Muscle of back (tissue), 11 donors: ENCODE data around the gene ADAMTS2. TPM values are rescaled to one million over a fixed set of nuclear protein-coding genes. Genes with fewer than 3 reads are reported as not detected.
A peak's percentile ranks its signal among the peaks of the same experiment; 100 is the strongest.

ENCODE experiments used
- DNase-seq, 3 donors: peaks; one replicate each; pipeline versions ENCODE4 v3.0.0 to v3.0.0-alpha.2; 2013
- polyA plus RNA-seq, 10 donors: library from polyadenylated mRNA; unstranded; fragments of 120-200 nt; gene quantifications; one replicate each; pipeline ENCODE4 v1.2.1, GENCODE V29; 2013; ENCODE audit not compliant: insufficient read length in 10 of 10

ADAMTS2 gene
- polyA plus RNA-seq, 10 donors = 26.0 to 52.8 (median 42.1) TPM

DNA sequence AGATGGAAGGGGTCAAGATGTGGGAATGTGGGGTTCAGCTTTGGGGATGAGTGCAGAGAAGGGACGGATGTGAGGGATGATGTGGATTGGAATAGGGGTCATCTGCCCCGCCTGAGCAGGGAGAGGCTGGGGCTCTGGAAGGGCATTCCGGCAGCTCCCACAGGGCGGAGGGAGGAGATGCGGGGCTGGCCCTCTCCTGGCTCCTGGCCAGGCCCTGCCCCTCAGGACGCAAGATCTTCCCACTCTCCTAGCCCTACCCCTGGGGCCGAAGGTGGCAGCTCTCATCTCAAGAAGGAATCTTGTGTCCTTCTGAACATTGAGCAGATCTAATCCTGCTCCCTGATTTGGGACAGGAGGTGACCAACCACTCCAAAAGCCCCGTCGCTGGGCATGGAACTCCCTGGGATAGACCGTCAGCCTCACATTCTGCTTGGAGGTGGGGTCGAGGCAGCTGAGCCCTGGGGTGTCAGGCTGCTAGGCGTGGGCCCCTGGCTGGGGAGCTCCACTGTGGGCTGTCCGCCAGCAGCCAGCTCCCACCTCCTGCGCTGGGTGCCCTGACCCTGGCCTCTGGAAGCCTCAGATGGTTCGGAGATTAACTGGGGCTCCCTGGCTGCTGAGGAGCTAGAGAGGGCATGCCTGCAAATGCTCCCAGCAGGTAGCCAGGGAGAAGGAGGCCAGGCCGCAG is 159.9 kb downstream of the ADAMTS2 start:
- no peak for DNase-seq

DNA sequence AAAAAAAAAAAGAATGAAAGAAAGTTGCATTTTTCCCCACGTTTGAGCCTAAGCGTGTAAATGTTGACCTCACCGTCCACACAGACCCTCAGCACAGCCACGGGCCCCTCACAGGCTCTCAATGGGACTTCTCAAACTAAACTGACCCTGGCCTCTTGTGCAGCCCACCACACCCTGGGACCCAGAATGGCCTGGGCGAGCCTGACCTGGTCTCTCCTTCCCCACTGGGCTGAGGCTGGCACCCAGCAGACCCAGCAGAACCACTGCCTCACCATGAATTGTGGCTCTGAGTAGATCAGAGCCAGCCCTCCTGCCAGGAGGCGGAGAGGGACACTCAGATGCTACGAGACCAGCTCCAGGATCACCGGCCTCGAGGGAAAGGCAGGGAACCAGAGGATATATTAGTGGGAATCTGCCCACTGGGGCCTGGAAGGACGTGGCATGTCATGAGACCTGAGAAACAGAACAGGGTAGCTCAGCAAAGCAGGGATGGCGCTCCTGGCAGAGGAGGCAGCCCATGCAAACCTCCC is 160.7 kb downstream of the ADAMTS2 start:
- DNase-seq = no peak

DNA sequence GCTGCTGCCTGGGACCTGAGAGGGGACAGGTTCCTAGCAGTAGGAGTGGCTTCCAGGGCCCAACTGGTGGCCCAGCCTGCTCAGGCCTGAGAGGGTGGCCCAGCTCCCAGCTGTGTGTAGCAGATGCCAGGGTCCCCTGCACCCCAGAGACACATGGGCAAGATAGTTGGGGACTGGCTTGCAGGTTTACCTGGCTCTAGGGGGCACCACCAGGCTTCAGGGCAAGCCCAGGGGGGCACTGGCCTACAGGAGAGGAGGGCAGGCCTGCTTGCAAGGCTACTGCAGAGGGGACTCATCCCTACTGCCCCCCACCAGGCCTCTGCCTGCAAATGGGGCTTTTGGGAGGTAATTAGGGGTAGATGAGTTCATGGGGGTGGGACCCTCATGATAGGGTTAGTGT is 161.8 kb downstream of the ADAMTS2 start:
- no peak for DNase-seq

DNA sequence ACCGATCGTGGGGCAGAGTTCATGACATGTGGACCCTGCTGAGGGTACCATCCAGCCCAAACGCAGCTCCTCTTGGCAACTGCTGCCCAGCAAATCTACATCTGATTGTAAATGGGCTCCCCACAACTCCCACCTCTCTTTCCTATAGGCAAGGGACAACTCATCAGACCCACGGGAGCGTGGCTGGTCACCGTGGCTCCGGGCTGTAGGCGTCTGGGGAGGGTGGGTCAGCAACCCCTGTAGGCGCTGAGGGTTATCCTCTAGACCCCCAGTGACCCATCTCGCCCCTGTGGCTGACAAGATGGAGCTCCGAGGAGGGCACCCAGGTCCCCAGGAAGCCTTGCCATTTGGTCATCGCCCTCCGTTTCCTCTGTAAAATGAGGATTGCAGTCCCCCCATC is 162.7 kb downstream of the ADAMTS2 start:
- DNase-seq = no peak

DNA sequence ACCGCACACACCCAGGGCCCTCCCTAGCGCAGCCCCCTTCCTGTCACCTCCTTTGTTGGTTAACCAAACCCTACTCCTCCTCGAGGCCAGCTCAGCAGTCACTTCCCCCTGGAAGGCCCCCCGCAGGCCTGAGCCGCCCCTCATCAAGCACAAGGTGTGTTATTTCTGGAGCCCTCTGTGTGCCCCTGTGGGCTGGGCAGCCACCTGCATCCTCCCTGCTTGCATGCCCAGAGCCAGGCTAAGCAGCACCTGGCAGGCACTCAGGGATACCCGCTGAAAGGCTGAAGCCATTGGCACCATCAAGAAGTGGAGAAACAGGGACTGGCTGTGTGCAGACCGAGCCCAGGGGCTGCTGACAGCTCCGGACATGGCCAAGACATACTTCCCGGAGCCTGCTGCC is 163.3 kb downstream of the ADAMTS2 start:
- no peak for DNase-seq

GRCh38 chr5:179180921-179181645 is 164.2 kb downstream of the ADAMTS2 start:
- DNase-seq = no peak

DNA sequence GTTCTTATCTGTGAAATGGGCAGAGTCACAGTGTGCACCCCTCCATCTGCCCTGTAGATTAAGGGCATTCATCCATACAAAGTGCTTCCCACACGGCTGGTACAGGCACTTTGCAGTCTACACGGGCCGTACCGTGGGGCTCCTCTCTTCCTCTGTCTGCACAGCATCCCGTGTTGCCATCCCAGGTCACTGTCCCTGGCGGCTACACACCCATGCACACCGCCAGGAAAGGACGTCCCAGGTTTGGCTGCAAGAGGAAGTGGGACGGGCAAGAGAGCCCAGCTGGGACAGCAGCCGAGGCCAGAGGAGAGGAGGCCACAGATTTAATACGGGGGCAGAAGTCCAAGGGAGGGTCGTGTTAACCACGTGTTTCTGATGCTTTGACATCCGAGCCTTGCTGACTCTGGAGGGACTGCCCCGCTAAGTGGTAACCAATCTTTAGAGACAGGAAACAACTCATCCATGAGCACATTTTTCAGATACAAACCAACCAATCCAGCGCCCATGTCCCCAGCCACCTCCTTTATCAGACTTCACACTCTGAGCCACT is 165.1 kb downstream of the ADAMTS2 start:
- no peak for DNase-seq

DNA sequence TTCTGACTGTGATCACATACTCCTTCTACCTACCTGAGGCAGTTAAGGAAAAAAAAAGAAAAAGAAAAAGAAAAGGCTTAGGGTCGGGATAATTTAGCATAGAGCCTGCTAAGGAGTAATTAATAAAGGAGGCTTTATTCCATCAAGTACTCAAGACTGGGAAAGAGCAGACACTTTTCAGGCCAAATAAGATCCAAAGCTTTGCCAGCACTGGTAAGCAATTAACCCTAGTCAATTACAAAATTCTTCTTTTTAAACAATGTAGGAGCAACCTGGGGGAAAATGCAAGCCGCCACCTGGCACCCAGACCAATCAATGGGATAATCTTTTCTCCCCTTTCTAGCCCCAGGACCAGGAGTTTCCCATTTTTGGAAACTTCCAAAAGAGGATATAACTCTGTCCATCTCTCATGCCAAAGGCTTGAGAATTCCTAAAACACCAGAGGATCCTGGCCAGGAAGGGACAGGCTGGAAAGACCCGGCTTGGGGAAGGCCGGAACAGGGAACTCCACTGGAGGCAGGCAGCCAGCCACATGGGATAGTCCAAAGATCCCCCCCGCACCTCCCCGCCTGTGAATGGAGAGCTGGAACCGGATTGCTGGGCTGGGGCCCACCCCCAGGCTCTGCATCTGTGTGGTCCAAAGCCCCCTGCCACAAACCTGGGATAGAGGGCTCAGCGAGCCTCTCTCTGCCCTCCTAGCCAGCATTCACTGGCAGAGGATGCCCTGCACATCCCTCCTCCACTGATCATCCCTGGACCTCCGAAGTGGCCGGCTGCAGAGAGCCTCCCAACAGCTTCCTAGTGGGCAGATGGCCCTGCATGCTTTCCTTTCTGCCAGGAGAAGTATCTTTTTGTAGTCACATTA is 167.3 kb downstream of the ADAMTS2 start:
- DNase-seq = no peak

DNA sequence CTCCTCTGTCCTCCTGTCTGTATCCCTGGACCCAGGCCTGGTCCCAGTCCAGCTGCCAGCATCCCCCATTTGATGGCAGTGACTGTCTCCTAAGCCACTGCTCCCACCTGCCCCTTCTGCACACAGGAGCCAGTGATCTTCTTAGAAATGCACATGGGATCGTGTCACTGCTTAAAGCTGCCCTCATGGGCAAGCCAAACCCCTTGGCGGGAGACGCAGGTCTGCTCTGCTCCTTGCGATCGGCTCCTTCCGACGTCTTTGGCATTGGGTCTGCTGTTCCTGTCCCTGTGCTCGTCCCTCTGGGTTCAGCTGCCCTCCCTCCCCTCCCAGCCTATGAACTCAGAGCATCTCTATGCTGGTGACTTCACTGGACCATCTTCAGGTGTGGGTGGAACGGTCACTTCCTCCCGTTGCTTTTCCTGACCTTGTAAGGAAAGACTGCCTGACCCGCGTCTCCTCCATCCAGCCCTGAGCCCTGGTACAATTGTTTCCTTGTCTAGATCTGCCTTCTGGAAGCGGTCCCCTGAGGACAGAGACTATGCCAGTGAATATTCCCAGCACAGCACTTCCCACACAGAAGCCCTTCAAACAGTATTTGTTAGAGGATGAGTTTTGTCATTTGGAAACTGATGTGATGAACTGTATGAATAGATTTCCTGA is 168.6 kb downstream of the ADAMTS2 start:
- DNase-seq = no peak

GRCh38 chr5:179176166-179176565 is 169.1 kb downstream of the ADAMTS2 start:
- no peak for DNase-seq

GRCh38 chr5:179171816-179172745 is 173.2 kb downstream of the ADAMTS2 start:
- no peak for DNase-seq

GRCh38 chr5:179171251-179171815 is 173.9 kb downstream of the ADAMTS2 start:
- no peak for DNase-seq

- DNase-seq = peak in 1 of 3 donors; percentile 52
These were observed 174.7 kb downstream of the ADAMTS2 start for GRCh38 chr5:179170606-179171005.

DNA sequence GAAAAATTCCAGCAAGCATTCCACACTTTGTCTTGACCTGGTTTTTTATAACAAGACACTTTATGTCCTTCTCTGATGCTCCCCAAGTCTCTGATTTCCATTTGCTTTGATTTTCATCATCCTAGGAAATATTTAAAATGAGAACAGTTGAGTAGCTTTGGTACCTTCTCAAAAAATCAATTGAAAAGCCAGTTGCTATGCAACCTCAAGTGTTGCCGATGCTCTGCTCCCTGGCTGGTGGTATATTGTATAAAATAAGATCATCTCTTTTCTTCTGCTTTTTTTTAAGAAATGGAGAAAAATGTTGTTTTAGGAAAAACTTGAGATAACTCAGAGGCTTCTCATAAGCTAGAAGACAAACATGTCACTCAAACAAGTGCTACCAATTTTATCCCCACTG is 175.4 kb downstream of the ADAMTS2 start:
- no peak for DNase-seq

DNA sequence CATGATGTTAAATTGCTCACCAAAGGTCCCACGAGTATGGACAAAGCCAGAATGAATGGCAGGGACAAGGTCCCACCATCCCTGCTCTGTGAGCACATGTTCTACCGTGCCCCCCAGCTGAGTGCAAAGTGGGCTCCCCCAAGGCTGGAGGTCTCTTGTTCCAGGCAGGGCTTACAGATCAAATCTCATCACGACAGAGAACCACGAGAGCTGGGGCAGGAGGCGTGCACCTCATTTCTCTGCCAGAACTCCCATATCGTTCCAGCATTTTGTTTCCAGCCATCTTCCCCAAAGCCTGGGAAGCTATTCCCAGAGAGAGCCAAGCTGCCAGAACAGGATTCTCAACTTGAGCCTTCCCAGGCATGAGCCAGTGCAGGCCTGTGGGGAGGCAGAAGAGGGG is 176.6 kb downstream of the ADAMTS2 start:
- DNase-seq = peak in 1 of 3 donors; percentile 53

DNA sequence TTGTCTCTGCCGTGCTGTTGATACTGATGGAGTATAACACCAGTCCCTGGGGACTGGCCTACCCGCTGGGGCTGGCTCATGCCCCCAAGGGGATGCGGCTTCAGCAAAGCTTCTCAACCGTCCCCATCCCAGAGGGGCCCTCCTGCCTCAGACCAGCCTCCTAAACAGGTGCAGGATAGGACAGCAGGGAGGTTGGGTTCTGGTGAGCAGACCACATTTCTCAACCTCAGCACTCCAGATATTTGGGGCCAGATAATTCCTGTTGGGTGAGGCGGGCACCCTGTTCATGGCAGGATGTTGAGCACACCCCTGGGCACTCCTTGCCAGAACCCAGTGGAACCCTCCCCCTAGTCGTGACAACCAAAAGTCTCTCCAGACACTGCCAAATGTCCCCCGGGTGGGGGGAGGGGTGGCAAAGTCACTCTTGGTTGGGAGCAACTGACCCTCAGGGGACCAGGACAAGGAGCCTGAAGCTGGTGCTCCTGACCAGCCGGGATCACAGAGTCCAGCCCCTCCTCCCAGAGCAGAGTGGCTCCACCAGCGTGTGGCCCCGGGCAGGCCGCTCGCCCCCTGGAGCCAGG is 177.3 kb downstream of the ADAMTS2 start:
- no peak for DNase-seq

DNA sequence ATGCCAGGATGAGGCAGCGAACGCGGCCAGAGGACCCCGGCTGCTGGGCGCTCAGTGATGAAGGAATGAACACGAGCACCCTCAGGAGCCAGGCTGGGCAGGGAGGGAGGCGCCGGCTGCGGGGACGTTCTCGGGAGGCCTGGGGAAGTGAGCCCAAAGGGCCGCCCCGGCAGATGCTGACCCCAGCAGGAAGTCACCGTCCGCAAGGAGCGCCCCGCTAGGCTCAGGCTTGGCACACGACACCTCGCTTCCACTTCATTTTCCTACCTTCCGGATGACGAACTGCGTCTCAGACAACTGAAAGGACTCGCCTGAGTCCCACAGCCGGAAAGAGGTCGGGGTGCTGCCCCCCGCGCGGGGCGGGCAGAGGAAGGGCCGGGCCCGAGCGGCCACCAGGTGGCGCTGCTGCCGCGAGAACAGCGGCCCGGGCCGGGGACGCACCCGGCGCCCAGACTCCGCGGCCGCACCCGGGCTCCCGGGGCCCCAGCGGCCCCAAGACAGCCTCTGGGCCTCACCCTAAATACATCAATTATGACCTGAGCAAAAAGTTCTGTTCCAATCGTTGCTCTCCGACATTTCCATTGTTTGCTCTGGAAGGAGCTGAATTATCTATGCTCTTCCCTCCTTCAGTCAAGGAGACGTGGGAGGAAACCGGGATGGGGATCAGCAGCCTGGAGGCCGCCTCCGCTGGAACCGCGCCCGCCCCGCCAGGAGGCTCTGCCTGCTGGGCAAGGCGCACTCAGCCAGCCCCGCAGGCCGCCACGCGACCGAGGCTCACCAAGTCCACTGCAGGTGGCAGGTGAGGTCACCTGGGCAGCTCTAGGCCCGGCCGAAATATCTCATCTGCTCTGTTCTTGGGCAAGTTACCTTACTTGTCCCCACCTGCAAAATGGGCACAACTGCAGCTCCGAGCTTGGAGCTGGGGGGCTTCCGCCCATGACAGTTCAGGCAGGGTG is 178.1 kb downstream of the ADAMTS2 start:
- peak; percentile 37 to 85 (median 66) for DNase-seq

GRCh38 chr5:179166171-179166885 is 178.9 kb downstream of the ADAMTS2 start:
- DNase-seq = no peak
